ENCODE data around the gene TRIM54.
"Not testable (repeated sequence)": the region's sequence is repeated elsewhere in the genome, so short reads cannot be mapped to it uniquely, and the experiment has no call there.

The TRIM54 gene

GRCh38 chr2:27256855-27257454 lies 25.3 kb upstream of the TRIM54 start:
- DNase-seq (ENCODE audit: low spot score) = no peak

GRCh38 chr2:27258051-27258450 lies 24.2 kb upstream of the TRIM54 start:
- DNase-seq (ENCODE audit: low spot score) = no peak

- no peak for DNase-seq (ENCODE audit: low spot score)
Measured at GRCh38 chr2:27261241-27261925, 20.8 kb upstream of the TRIM54 start.

GRCh38 chr2:27261926-27262298 lies 20.3 kb upstream of the TRIM54 start:
- no peak for DNase-seq (ENCODE audit: low spot score)

GRCh38 chr2:27262379-27263286 lies 19.6 kb upstream of the TRIM54 start, which contains the start of gene SLC30A3:
Gene SLC30A3 (minus strand): TSS chr2:27263047. CDS start chr2:27262906, 141 bp downstream.
- DNase-seq (ENCODE audit: low spot score) = peak; percentile 49

- DNase-seq (ENCODE audit: low spot score) = peak; percentile 23
Measured at GRCh38 chr2:27263287-27264252, 18.7 kb upstream of the TRIM54 start.

- no peak for DNase-seq (ENCODE audit: low spot score)
Measured at GRCh38 chr2:27264253-27264752, 17.9 kb upstream of the TRIM54 start.

GRCh38 chr2:27264753-27265535 lies 17.3 kb upstream of the TRIM54 start:
- peak; percentile 73 for DNase-seq (ENCODE audit: low spot score)

- DNase-seq (ENCODE audit: low spot score) = no peak
Measured at GRCh38 chr2:27265536-27265870, 16.7 kb upstream of the TRIM54 start.

- not testable (repeated sequence) for DNase-seq (ENCODE audit: low spot score)
Measured at GRCh38 chr2:27268296-27268695, 13.9 kb upstream of the TRIM54 start.

- DNase-seq (ENCODE audit: low spot score) = no peak
Measured at GRCh38 chr2:27270131-27270530, 12.1 kb upstream of the TRIM54 start.

GRCh38 chr2:27270670-27271069 lies 11.6 kb upstream of the TRIM54 start:
- DNase-seq (ENCODE audit: low spot score) = no peak

- no peak for DNase-seq (ENCODE audit: low spot score)
Measured at GRCh38 chr2:27271631-27272340, 10.4 kb upstream of the TRIM54 start.

- DNase-seq (ENCODE audit: low spot score) = not testable (repeated sequence)
Measured at GRCh38 chr2:27272537-27273522, 9.4 kb upstream of the TRIM54 start.

GRCh38 chr2:27275211-27276150 lies 6.7 kb upstream of the TRIM54 start, which contains the start of gene DNAJC5G:
Gene DNAJC5G (plus strand): TSS chr2:27275433. CDS start chr2:27276729, 1,296 bp downstream.
- no peak for DNase-seq (ENCODE audit: low spot score)

- DNase-seq (ENCODE audit: low spot score) = no peak
Measured at GRCh38 chr2:27278010-27278409, 4.2 kb upstream of the TRIM54 start.

GRCh38 chr2:27280826-27281225 lies 1.4 kb upstream of the TRIM54 start:
- DNase-seq (ENCODE audit: low spot score) = no peak
